Nephron (organoid): ENCODE measurements around the gene ANKRD13D.

Source experiments
- H3K27ac Mint-ChIP-seq, 3 experiments: 2 replicates each; pipeline ENCODE4 v1.8.0; 2020; ENCODE audit warnings: mixed read lengths in 3 of 3, mild to moderate bottlenecking in 2 of 3, moderate library complexity in 1 of 3
- H3K27me3 Mint-ChIP-seq: 2 replicates; pipeline ENCODE4 v1.8.0; 2021; ENCODE audit warnings: low read depth, mild to moderate bottlenecking, moderate library complexity, mixed read lengths
- H3K36me3 Mint-ChIP-seq: 2 replicates; pipeline ENCODE4 v1.8.0; 2020; ENCODE audit warnings: low read depth, mixed read lengths
- H3K4me1 Mint-ChIP-seq: 2 replicates; pipeline ENCODE4 v1.8.0; 2020; ENCODE audit warnings: mixed read lengths
- H3K4me3 Mint-ChIP-seq, 3 experiments: 2 replicates each; pipeline ENCODE4 v1.8.0; 2020; ENCODE audit warnings: mild to moderate bottlenecking in 3 of 3, mixed read lengths in 3 of 3, moderate library complexity in 2 of 3
- H3K9me3 Mint-ChIP-seq: 2 replicates; pipeline ENCODE4 v1.8.0; 2020; ENCODE audit warnings: mixed read lengths
- CTCF ChIP-seq, 3 experiments: fragments of 200-600 bp; sonication (generic); IDR thresholded peaks; one replicate each; pipeline ENCODE4 v1.5.0; 2021; ENCODE audit warnings: antibody characterized with exemption in 3 of 3; ENCODE audit not compliant: unreplicated experiment in 3 of 3

The ANKRD13D gene

GRCh38 chr11:67298786-67299185 lies 9.7 kb downstream of the ANKRD13D start:
- Mint-ChIP-seq H3K4me3 (no peak overlapping the region), H3K9me3 (peaks cover 18% of the 10 kb centered on the region), H3K27ac (no peak overlapping the region), H3K4me1 (peaks cover 5% of the 10 kb centered on the region), H3K36me3 (peaks cover 51% of the 10 kb centered on the region), H3K27me3 (peaks cover 4% of the 10 kb centered on the region)
- no peak for TF ChIP-seq CTCF (IDR thresholded peaks at IDR 0.05; ENCODE audit: unreplicated experiment in 3 of 3)

DNA sequence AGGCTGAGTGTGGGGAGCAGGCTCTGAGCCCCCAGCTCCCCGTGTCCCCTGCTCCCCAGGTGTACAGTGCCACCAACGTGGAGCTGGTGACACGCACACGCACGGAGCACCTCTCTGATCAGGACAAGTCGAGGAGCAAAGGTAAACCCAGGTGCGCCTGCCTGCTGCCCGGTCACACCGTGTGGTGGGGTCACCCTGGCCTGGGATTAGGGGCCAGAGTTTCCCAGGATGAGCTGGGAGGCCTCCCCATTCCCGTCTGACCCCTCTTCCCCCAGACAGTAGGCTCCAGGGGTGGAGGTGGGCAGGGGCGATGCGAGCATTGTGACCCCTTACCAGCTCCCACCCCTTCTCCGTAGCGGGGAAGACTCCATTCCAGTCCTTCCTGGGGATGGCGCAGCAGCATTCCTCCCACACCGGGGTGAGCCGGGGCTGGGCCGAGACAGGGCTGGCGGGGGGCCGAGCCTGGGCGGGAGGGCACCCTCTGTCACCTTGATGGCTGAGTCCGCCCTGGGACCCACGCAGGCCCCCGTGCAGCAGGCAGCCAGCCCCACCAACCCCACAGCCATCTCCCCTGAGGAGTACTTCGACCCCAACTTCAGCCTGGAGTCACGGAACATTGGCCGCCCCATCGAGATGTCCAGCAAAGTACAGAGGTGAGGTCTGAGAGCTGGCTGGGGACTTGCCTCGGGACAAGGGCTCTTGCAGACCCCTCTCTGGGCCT lies 10.5 kb downstream of the ANKRD13D start:
- Mint-ChIP-seq H3K9me3 (peaks cover 18% of the 10 kb centered on the region), H3K27me3 (peaks cover 4% of the 10 kb centered on the region), H3K4me3 (no peak overlapping the region), H3K27ac (no peak overlapping the region), H3K4me1 (peaks cover 5% of the 10 kb centered on the region), H3K36me3 (peaks cover 45% of the 10 kb centered on the region)
- no peak for TF ChIP-seq CTCF (IDR thresholded peaks at IDR 0.05; ENCODE audit: unreplicated experiment in 3 of 3)

- peaks cover 18% of the 10 kb centered on the region for H3K9me3 Mint-ChIP-seq
These were observed 11.2 kb downstream of the ANKRD13D start for GRCh38 chr11:67300256-67300755.

GRCh38 chr11:67300756-67301312 lies 11.7 kb downstream of the ANKRD13D start:
- Mint-ChIP-seq H3K4me3 (no peak overlapping the region), H3K36me3 (peaks cover 33% of the 10 kb centered on the region), H3K27ac (no peak overlapping the region), H3K4me1 (peaks cover 5% of the 10 kb centered on the region), H3K9me3 (peaks cover 16% of the 10 kb centered on the region), H3K27me3 (peaks cover 4% of the 10 kb centered on the region)
- TF ChIP-seq CTCF (IDR thresholded peaks at IDR 0.05; ENCODE audit: unreplicated experiment in 3 of 3) = no peak

More at GRCh38 chr11:67300256-67300755, 11.2 kb downstream of the ANKRD13D start:
- peaks cover 38% of the 10 kb centered on the region for H3K36me3 Mint-ChIP-seq
- no peak overlapping the region for H3K27ac Mint-ChIP-seq
- peaks cover 5% of the 10 kb centered on the region for H3K4me1 Mint-ChIP-seq
- H3K4me3 Mint-ChIP-seq = peak overlapping the region in 1 of 3 experiments; percentile 19
- no peak for TF ChIP-seq CTCF (IDR thresholded peaks at IDR 0.05; ENCODE audit: unreplicated experiment in 3 of 3)
- H3K27me3 Mint-ChIP-seq = peaks cover 4% of the 10 kb centered on the region

DNA sequence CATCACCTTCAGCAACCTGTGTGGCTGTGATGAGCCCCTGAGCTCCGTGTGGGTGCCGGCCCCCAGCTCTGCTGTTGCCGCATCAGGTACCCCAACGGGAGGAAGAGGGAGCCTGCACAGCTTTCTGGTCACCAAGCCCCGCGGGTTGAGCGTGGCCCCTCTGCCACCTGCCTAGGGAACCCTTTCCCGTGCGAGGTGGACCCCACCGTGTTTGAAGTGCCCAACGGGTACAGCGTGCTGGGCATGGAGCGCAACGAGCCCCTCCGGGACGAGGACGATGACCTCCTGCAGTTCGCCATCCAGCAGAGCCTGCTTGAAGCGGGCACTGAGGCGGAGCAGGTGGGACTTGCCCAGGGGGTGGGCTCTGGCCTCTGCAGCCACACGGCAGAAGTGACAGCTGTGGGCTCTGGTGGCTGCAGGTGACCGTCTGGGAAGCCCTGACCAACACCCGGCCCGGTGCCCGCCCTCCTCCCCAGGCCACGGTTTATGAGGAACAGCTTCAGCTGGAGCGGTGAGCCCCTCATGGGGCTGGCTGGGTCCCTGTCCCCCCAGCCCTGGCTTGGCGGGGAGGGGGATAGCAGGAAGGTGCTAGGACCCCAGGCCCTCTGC lies 12.3 kb downstream of the ANKRD13D start:
- Mint-ChIP-seq H3K36me3 (peaks cover 27% of the 10 kb centered on the region), H3K27me3 (peaks cover 4% of the 10 kb centered on the region), H3K4me1 (peaks cover 5% of the 10 kb centered on the region), H3K9me3 (peaks cover 11% of the 10 kb centered on the region), H3K4me3 (no peak overlapping the region), H3K27ac (no peak overlapping the region)
- no peak for TF ChIP-seq CTCF (IDR thresholded peaks at IDR 0.05; ENCODE audit: unreplicated experiment in 3 of 3)
